Activated CD4-positive, alpha-beta T cell treated with anti-CD3 and anti-CD28 coated beads for 36 hours (primary cell): ENCODE results near the gene WDFY2. TPM values are rescaled to one million over a fixed set of nuclear protein-coding genes. Genes with fewer than 3 reads are reported as not detected.
A peak's percentile ranks its signal among the peaks of the same experiment; 100 is the strongest.

Experiments
- ATAC-seq: fragments of 200-7000 bp; cut with Tn5 transposase; one replicate; pipeline ENCODE4 v1.10.0; 2021; ENCODE audit warnings: mild to moderate bottlenecking, moderate library complexity
- CTCF ChIA-PET: fragments of 350-600 bp; sonication (Branson Sonifier 250); formaldehyde crosslinking; loops from one replicate; lab custom pipeline; 2021; ENCODE audit warnings: antibody characterized with exemption; lab: Charles Lee
- POLR2A ChIA-PET: fragments of 350-600 bp; sonication (Branson Sonifier 250); formaldehyde crosslinking; loops from one replicate; lab custom pipeline; 2021; ENCODE audit warnings: antibody characterized with exemption, inconsistent platforms; lab: Charles Lee
- DNase-seq: peaks from one replicate; pipeline ENCODE4 v3.0.0-alpha.2; 2020
- H3K27ac Mint-ChIP-seq: one replicate; pipeline ENCODE4 v1.8.0; 2021; ENCODE audit warnings: mixed read lengths
- H3K27me3 Mint-ChIP-seq: one replicate; pipeline ENCODE4 v1.8.0; 2021; ENCODE audit warnings: mixed read lengths
- H3K36me3 Mint-ChIP-seq: one replicate; pipeline ENCODE4 v1.8.0; 2021; ENCODE audit warnings: low read depth, mixed read lengths
- H3K4me1 Mint-ChIP-seq: one replicate; pipeline ENCODE4 v1.8.0; 2021; ENCODE audit warnings: mixed read lengths
- H3K4me3 Mint-ChIP-seq: one replicate; pipeline ENCODE4 v1.8.0; 2021; ENCODE audit warnings: mild to moderate bottlenecking, moderate library complexity, mixed read lengths
- H3K9me3 Mint-ChIP-seq: one replicate; pipeline ENCODE4 v1.8.0; 2021; ENCODE audit warnings: low read depth, mixed read lengths
- intact Hi-C, 2 experiments: fragments of 100-400 bp; cut with DNase I in 1 of 2; cut with micrococcal nuclease in 1 of 2; formaldehyde crosslinking; loops; one replicate each; pipeline versions ENCODE4 v1.14.2 to v1.15.1; 2022 to 2024; cut with DNase I, micrococcal nuclease
- total RNA-seq, 2 experiments: library from RNA; stranded (reverse); gene quantifications; one replicate each; pipeline ENCODE4 v1.2.3, GENCODE V29; 2021

Gene WDFY2
- total RNA-seq, 2 experiments from 2014 or later = 7.4 to 9.5 TPM

DNA sequence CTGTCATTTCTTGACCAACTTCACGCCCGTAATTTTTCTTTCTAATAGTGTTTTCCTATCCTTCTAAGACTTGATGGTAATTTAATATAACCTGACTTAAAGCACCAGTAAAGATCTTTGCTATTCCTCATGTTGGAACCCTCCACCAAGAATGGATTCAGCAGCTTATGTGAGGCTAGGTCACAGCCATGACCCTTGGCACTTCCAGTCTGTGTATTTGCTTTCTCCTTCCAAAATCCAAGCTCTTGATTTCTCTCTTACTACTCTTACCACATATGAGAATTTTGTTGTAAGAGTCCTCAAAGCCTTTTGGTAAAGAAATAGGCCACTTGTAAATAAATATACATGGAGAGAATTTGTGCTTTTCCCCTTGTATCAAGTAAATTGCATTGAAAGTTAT is 158.3 kb downstream of the WDFY2 start:
- Mint-ChIP-seq H3K27me3 (no peaks in the 10 kb centered on the region), H3K27ac (no peak overlapping the region), H3K4me1 (peaks cover 9% of the 10 kb centered on the region), H3K4me3 (no peak overlapping the region), H3K9me3 (peaks cover under 1% of the 10 kb centered on the region), H3K36me3 (peaks cover 27% of the 10 kb centered on the region)
- ChIA-PET CTCF (interaction anchor here (0.6 to 1.0 kb wide), 4 partner anchors 16 to 181 kb away, joined by 3 to 4 read pairs (median 3); no protein-coding TSS in a partner anchor), POLR2A (no interaction called here)
- intact Hi-C loops = no loop called here
- ATAC-seq (no peak), DNase-seq (no peak)

DNA sequence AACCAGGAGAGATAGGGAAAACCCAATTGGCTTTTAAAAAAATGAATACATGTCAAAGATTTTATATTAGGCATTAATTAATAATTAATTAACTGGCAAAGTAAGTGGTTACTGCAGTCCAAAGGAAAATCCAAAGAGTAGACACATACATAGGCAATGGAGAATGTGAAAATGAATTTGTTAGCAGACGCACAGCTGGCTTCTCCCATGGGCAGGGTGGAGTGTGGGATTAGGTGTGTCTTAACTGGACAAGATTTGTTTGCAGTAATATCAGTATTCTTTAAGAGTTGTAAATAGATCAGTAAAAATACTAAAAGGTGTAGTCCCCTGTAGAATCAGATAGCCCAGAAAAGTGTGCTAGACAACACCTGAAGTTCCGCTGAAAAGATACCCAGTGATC is 161.0 kb downstream of the WDFY2 start:
- Mint-ChIP-seq H3K27me3 (no peaks in the 10 kb centered on the region), H3K36me3 (peaks cover 31% of the 10 kb centered on the region), H3K27ac (no peak overlapping the region), H3K9me3 (peaks cover 8% of the 10 kb centered on the region), H3K4me3 (no peak overlapping the region), H3K4me1 (no peaks in the 10 kb centered on the region)
- POLR2A ChIA-PET = interaction anchor here (1.0 kb wide), 1 partner anchor 19 kb away, joined by 3 read pairs; no protein-coding TSS in a partner anchor
- intact Hi-C loops = no loop called here
- CTCF ChIA-PET = no interaction called here
- ATAC-seq (no peak), DNase-seq (no peak)

DNA sequence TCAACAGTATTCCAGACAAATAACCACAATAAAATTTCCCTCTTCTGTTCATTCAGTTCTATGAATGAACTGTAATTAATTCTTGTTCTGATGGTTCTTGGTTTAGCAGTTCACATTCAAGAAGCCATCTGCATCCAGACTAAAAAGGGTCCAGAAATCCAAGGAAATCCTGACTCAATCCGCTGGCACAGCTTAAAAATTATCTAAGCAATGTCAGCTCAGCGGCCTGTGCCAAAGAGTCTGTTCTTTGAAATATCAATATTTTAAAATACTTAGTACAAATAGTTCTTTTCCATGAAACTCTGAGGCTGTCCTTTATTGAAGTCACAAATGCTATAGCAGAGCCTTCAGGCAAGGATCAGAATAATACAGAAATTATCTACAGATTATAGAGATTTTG is 162.5 kb downstream of the WDFY2 start:
- ATAC-seq (no peak), DNase-seq (no peak)
- ChIA-PET CTCF (no interaction called here), POLR2A (no interaction called here)
- Mint-ChIP-seq H3K36me3 (peaks cover 26% of the 10 kb centered on the region), H3K27me3 (no peaks in the 10 kb centered on the region), H3K27ac (no peak overlapping the region), H3K9me3 (peaks cover 8% of the 10 kb centered on the region), H3K4me3 (no peak overlapping the region), H3K4me1 (no peaks in the 10 kb centered on the region)
- intact Hi-C loops = no loop called here

DNA sequence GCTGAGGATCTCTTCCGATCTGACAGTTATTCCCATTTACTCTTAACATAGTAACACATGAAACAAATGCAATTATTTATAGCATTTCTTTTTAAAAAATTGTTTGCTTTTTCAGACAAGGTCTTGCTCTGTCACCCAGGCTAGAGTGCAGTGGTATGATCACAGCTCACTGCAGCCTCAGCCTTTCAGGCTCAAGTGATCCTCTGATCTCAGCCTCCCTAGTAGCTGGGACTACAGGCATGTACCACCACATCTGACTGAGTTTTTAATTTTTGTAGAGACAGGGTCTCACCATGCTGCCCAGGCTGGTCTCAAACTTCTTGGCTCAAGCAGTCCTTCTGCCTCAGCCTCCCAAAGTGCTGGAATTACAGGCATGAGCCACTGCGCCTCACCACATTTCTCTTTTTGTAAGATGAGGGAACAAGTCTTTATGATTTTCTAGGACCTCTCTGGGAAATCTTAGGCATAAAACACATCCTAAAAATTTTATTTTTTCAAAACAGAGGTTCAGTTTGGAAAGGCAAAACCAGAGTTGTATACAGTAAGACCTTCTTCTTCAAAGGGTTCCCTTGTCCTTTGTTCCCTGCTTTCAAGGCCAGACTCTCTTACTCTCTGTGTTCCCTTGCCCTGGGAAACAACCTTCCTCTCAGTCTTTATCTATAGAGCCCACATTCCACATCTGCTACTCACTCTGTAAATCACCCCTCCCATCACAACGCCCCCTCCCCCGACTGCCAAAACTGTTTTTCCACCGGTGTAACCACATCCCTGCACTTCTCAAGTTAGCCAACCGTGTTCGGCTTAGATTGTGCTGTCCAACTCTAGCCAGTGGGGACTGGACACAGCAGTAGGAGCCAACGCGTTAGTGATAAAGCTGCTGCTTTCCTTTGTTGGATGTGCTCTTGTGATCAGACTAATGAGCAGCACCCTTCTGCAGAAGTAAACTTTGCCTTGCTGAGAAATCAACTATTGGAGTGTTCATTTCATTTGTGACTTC is 163.5 kb downstream of the WDFY2 start:
- intact Hi-C loops = no loop called here
- ATAC-seq = no peak
- H3K27ac Mint-ChIP-seq = no peak overlapping the region
- peaks cover 30% of the 10 kb centered on the region for H3K36me3 Mint-ChIP-seq
- ChIA-PET CTCF (no interaction called here), POLR2A (no interaction called here)
- no peak overlapping the region for H3K4me3 Mint-ChIP-seq
- H3K9me3 Mint-ChIP-seq = peaks cover 8% of the 10 kb centered on the region
- H3K27me3 Mint-ChIP-seq = no peaks in the 10 kb centered on the region
- no peak for DNase-seq
- H3K4me1 Mint-ChIP-seq = no peaks in the 10 kb centered on the region

DNA sequence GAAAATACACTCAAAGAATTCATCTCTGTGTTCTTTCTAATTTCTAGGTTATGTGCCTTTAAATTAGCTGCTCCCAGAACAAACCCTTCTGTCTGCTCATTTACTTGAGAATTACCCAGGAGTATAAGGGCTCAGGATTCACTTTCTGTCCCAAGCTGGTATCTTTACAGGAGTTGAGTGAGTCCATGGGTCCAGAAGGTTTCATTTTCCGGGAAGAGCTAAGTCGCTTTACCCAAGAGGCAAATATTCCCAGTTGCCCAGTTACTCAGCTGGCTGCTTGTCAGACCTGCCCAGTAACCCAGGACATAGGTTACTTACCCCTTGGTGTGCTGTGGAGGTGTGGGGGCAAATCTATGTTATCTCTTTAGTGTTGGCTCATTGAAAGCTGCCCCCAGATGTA is 172.4 kb downstream of the WDFY2 start:
- DNase-seq = no peak
- POLR2A ChIA-PET = no interaction called here
- CTCF ChIA-PET = interaction anchor here (0.9 to 1.2 kb wide), 3 partner anchors 32 to 322 kb away, joined by 3 to 4 read pairs (median 4); no protein-coding TSS in a partner anchor
- intact Hi-C loops = no loop called here
- Mint-ChIP-seq H3K4me1 (no peaks in the 10 kb centered on the region), H3K4me3 (no peak overlapping the region), H3K36me3 (peaks cover 5% of the 10 kb centered on the region), H3K9me3 (no peaks in the 10 kb centered on the region), H3K27me3 (no peaks in the 10 kb centered on the region), H3K27ac (no peak overlapping the region)
- ATAC-seq = no peak

DNA sequence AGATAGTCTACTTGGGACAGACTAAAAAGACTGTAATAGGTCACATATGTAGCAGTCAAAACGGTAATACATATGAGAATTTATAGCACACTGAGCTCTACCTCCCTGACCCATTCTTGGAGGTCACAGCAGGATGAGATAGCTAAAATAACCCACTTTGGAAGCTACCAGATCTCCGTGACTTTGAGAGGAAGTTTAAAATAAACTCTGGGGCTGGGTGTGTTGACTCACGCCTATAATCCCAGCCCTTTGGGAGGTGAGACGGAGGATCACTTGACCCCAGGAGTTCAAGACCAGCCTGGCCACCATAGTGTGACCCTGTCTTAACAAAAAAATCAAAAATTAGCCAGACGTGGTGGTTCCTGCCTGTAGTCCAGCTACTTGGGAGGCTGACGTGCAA is 174.4 kb downstream of the WDFY2 start:
- Mint-ChIP-seq H3K36me3 (peaks cover 3% of the 10 kb centered on the region), H3K27me3 (no peaks in the 10 kb centered on the region), H3K9me3 (no peaks in the 10 kb centered on the region), H3K4me3 (no peak overlapping the region), H3K4me1 (peaks cover 17% of the 10 kb centered on the region), H3K27ac (no peak overlapping the region)
- intact Hi-C loops = no loop called here
- DNase-seq (no peak), ATAC-seq (no peak)
- ChIA-PET POLR2A (interaction anchor here (0.6 kb wide), 1 partner anchor 144 kb away, joined by 3 read pairs; no protein-coding TSS in a partner anchor), CTCF (interaction anchor here (0.6 to 2.3 kb wide), 6 partner anchors 28 to 525 kb away, joined by 3 to 7 read pairs (median 4); no protein-coding TSS in a partner anchor)

DNA sequence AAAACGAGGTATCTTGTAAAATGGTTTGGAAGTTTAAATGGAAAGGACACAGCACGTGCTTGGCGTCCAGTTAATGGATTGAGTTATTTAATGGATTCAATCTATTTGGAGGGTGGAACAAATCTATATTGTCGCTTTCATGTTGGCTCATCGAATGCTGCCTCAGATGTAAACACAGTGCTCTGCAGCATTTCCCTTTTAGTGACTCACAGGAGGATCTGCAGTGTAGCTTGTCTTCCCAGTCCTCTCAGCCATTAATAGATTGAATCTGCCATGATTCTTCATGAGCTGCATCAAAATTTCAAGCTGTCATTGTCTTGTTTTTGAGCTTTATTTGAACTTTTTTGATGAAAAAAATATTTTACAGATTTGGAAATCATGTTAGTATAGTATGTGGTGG is 175.0 kb downstream of the WDFY2 start:
- Mint-ChIP-seq H3K27ac (no peak overlapping the region), H3K4me1 (peaks cover 23% of the 10 kb centered on the region), H3K36me3 (peaks cover 3% of the 10 kb centered on the region), H3K27me3 (no peaks in the 10 kb centered on the region), H3K9me3 (no peaks in the 10 kb centered on the region), H3K4me3 (no peak overlapping the region)
- ATAC-seq (no peak), DNase-seq (no peak)
- ChIA-PET POLR2A (no interaction called here), CTCF (interaction anchor here (1.7 to 2.3 kb wide), 2 partner anchors 27 to 38 kb away, joined by 5 to 7 read pairs; no protein-coding TSS in a partner anchor)
- intact Hi-C loops = no loop called here

DNA sequence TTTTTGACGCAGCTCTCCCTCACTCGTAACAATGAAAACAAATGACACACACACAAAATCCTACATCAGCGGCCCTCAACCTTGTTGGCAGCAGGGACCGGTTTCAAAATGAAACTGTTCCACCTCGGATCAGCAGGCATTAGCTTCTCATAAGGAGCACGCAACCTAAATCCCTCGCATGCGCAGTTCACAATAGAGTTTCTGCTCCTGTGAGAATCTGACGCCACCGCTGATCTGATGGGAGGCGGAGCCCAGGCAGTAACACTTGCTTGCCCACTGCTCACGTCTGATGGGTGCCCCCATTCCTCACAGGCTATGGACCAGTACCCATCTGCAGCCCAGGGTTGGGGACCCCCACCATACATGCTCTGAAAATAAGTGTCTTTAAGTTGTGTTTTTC is 176.3 kb downstream of the WDFY2 start:
- no peak overlapping the region for H3K4me3 Mint-ChIP-seq

DNA sequence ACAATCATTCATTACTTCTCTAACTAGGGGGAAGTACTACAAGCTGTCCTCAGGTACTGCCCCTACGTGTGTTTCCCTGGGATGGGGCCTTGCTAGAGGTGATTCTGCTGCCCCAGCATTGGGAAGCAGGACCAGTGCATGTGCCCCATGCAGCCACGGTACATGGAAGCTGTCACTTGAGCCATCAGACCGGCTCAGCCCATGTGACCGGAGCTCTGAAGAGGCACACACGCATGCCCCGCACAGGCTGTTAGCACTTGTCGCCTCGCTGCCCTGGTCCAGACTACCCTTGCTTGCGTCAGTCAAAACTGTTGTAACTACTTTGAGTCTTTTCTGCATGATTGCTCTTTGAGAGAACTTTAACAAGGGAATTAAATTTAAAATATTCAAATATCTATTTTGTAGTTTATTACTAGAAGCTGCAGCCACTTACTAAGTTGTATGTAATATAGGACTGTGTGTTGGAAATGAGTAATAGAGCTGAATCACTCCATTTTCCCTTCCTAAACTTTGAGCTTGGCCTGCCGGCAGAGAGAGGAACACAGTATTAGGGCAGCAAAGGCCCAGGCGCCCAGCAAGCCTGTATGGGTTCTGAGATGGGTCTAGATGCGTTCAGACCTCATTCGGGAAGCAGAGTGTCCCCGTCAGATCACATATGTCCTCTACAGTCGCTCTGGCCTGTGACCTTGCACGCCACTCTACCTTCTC is 177.5 kb downstream of the WDFY2 start:
- Mint-ChIP-seq H3K4me1 (peaks cover 42% of the 10 kb centered on the region), H3K9me3 (no peaks in the 10 kb centered on the region), H3K36me3 (peaks cover 3% of the 10 kb centered on the region), H3K27me3 (no peaks in the 10 kb centered on the region), H3K4me3 (no peak overlapping the region), H3K27ac (peak overlapping the region; percentile 24)
- no peak for DNase-seq
- intact Hi-C loops = loop anchor here in 1 of 2 experiments (10.0 kb wide), 2 partner anchors 117 to 307 kb away; partner anchors contain the start of gene INTS6
- no peak for ATAC-seq
- ChIA-PET CTCF (interaction anchor here (1.3 to 1.5 kb wide), 2 partner anchors 31 to 34 kb away, joined by 3 to 5 read pairs; no protein-coding TSS in a partner anchor), POLR2A (no interaction called here)

More for the DNA sequence above, 176.3 kb downstream of the WDFY2 start:
- Mint-ChIP-seq H3K4me1 (peaks cover 35% of the 10 kb centered on the region), H3K36me3 (peaks cover 3% of the 10 kb centered on the region), H3K27ac (no peak overlapping the region), H3K9me3 (no peaks in the 10 kb centered on the region), H3K27me3 (no peaks in the 10 kb centered on the region)
- no peak for ATAC-seq
- no peak for DNase-seq
- ChIA-PET CTCF (interaction anchor here (1.5 to 2.3 kb wide), 2 partner anchors 35 to 37 kb away, joined by 5 to 7 read pairs; no protein-coding TSS in a partner anchor), POLR2A (no interaction called here)
- intact Hi-C loops = loop anchor here in 1 of 2 experiments (10.0 kb wide), 2 partner anchors 116 to 306 kb away; partner anchors contain the start of gene INTS6

DNA sequence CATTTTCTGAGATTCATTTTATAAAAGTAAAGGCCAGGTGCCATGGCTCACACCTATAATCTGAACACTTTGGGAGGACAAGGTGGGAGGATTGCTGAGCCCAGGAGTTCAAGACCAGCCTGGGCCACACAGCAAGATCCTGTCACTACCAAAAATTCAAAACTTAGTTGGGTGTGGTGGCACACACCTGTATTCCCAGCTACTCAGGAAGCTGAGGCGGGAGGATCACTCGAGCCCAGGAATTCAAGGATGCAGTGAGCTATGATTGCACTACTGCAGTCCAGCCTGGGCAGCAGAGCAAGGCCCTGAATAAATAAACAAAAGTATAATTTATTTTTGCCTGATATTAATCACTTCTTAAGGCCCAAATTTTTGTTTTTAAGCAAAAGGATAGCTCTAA is 179.2 kb downstream of the WDFY2 start:
- CTCF ChIA-PET = interaction anchor here (0.9 to 2.8 kb wide), 5 partner anchors 29 to 329 kb away, joined by 3 to 12 read pairs (median 5); no protein-coding TSS in a partner anchor
- Mint-ChIP-seq H3K36me3 (peaks cover 3% of the 10 kb centered on the region), H3K4me1 (peaks cover 45% of the 10 kb centered on the region), H3K9me3 (no peaks in the 10 kb centered on the region), H3K27ac (peak overlapping the region; percentile 49), H3K27me3 (no peaks in the 10 kb centered on the region), H3K4me3 (no peak overlapping the region)
- intact Hi-C loops = loop anchor here in 1 of 2 experiments (10.0 kb wide), 2 partner anchors 119 to 309 kb away; partner anchors contain the start of gene INTS6
- POLR2A ChIA-PET = interaction anchor here (0.7 to 1.2 kb wide), 4 partner anchors 21 to 310 kb away, joined by 3 to 15 read pairs (median 5); partner anchors contain the start of gene INTS6
- no peak for DNase-seq
- ATAC-seq = no peak
